RPMI8226 (cell line): Measurements from ENCODE around the gene KRT13.

ENCODE experiments used
- DNase-seq: peaks from one replicate; pipeline ENCODE4 v3.0.0-alpha.2; 2015

The KRT13 gene

GRCh38 chr17:41536741-41537613 lies 31.6 kb upstream of the KRT13 start:
- DNase-seq = no peak

GRCh38 chr17:41535764-41536481 lies 30.5 kb upstream of the KRT13 start:
- DNase-seq = no peak

GRCh38 chr17:41534899-41535546 lies 29.6 kb upstream of the KRT13 start:
- peak; percentile 43 for DNase-seq

- no peak for DNase-seq
Observed at GRCh38 chr17:41533613-41534012, 28.2 kb upstream of the KRT13 start.

GRCh38 chr17:41532947-41533570 lies 27.6 kb upstream of the KRT13 start:
- DNase-seq = no peak

- DNase-seq = no peak
Observed at GRCh38 chr17:41531993-41532392, 26.6 kb upstream of the KRT13 start.

- DNase-seq = no peak
Observed at GRCh38 chr17:41530062-41531048, 24.9 kb upstream of the KRT13 start.

- no peak for DNase-seq
Observed at GRCh38 chr17:41529491-41529915, 24.1 kb upstream of the KRT13 start.

- DNase-seq = no peak
Observed at GRCh38 chr17:41528959-41529353, 23.5 kb upstream of the KRT13 start.

- DNase-seq = no peak
Observed at GRCh38 chr17:41527063-41528023, 21.9 kb upstream of the KRT13 start.

GRCh38 chr17:41524261-41524660 lies 18.8 kb upstream of the KRT13 start:
- no peak for DNase-seq

GRCh38 chr17:41523787-41524186 lies 18.4 kb upstream of the KRT13 start:
- no peak for DNase-seq

GRCh38 chr17:41523225-41523593 lies 17.8 kb upstream of the KRT13 start:
- DNase-seq = no peak

GRCh38 chr17:41522301-41523224 lies 17.2 kb upstream of the KRT13 start:
- DNase-seq = peak; percentile 52

- peak; percentile 66 for DNase-seq
Observed at GRCh38 chr17:41521574-41522261, 16.3 kb upstream of the KRT13 start.

- DNase-seq = peak; percentile 94
Observed at GRCh38 chr17:41520821-41521521, 15.6 kb upstream of the KRT13 start.

GRCh38 chr17:41519501-41520224 lies 14.3 kb upstream of the KRT13 start:
- DNase-seq = no peak
